ENCODE measurements around the gene RMDN2.
"Not testable (repeated sequence)": the region's sequence is repeated elsewhere in the genome, so short reads cannot be mapped to it uniquely, and the experiment has no call there.

Gene RMDN2

DNA sequence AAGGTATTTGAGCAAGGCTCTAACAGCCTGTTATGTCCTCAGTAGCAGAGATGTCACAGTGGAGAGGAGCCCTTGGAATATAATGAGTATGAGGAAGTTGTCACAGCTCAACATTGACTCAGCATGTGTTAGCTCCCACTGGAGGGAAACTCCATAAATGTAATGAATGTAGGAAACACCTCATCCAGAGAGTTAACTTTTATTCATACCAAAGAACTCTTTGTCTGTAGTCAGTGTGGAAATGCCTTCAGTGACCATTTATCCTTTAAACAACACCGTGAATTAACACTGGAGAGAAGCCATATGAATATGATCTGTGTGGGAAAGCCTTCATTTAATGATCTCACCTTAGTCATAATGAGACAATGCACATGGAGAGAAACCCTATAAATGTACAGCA lies 91.1 kb downstream of the RMDN2 start:
- in situ Hi-C loops (cut with MboI; ENCODE audit: low pct_unique_long_range_greater_than_20kb, low sequenced_read_pairs, unreplicated experiment), result no loop called here
- TF ChIP-seq, protein P1, sequence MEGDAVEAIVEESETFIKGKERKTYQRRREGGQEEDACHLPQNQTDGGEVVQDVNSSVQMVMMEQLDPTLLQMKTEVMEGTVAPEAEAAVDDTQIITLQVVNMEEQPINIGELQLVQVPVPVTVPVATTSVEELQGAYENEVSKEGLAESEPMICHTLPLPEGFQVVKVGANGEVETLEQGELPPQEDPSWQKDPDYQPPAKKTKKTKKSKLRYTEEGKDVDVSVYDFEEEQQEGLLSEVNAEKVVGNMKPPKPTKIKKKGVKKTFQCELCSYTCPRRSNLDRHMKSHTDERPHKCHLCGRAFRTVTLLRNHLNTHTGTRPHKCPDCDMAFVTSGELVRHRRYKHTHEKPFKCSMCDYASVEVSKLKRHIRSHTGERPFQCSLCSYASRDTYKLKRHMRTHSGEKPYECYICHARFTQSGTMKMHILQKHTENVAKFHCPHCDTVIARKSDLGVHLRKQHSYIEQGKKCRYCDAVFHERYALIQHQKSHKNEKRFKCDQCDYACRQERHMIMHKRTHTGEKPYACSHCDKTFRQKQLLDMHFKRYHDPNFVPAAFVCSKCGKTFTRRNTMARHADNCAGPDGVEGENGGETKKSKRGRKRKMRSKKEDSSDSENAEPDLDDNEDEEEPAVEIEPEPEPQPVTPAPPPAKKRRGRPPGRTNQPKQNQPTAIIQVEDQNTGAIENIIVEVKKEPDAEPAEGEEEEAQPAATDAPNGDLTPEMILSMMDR (IDR thresholded peaks at IDR 0.05; ENCODE audit: extremely low read depth, insufficient read depth, missing control alignments), result no peak
- no peak for DNase-seq (ENCODE audit: low spot score)

DNA sequence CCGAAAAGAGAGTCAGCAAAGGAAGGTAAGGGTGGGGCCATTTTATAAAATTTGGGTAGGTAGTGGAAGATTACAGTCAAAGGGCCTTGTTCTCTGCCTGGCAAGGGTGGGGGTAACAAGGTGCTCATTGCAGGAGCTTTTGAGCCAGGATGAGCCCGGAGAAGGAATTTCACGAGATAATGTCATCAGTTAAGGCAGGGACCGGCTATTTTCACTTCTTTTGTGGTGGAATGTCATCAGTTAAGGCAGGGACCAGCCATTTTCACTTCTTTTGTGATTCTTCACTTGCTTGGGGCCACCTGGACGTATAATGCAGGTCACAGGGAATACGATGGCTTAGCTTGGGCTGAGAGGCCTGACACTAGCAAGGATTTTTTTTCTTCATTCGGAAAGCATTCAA lies 92.7 kb downstream of the RMDN2 start:
- TF ChIP-seq, protein P1 (IDR thresholded peaks at IDR 0.05; ENCODE audit: extremely low read depth, insufficient read depth, missing control alignments), result no peak
- in situ Hi-C loops (cut with MboI; ENCODE audit: low pct_unique_long_range_greater_than_20kb, low sequenced_read_pairs, unreplicated experiment), result no loop called here
- DNase-seq (ENCODE audit: low spot score), result no peak

DNA sequence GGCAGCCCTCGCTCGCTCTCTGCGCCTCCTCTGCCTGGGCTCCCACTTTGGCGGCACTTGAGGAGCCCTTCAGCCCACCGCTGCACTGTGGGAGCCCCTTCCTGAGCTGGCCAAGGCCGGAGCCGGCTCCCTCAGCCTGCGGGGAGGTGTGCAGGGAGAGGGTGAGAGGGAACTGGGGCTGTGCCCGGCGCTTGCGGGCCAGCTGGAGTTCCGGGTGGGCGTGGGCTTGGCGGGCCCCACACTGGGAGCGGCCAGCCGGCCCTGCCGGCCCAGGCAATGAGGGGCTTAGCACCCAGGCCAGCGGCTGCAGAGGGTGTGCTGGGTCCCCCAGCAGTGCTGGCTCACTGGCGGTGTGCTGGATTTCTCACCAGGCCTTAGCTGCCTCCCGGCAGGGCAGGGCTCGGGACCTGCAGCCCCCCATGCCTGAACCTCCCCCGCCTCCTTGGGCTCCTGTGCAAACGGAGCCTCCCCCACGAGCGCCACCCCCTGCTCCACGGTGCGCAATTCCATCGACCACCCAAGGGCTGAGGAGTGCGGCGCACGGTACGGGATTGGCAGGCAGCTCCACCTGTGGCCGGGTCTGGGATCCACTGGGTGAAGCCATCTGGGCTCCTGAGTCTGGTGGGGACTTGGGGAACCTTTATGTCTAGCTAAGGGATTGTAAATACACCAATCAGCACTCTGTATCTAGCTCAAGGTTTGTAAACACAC lies 95.4 kb downstream of the RMDN2 start:
- DNase-seq (ENCODE audit: low spot score); in situ Hi-C loops (cut with MboI; ENCODE audit: low pct_unique_long_range_greater_than_20kb, low sequenced_read_pairs, unreplicated experiment): not testable (repeated sequence)

DNA sequence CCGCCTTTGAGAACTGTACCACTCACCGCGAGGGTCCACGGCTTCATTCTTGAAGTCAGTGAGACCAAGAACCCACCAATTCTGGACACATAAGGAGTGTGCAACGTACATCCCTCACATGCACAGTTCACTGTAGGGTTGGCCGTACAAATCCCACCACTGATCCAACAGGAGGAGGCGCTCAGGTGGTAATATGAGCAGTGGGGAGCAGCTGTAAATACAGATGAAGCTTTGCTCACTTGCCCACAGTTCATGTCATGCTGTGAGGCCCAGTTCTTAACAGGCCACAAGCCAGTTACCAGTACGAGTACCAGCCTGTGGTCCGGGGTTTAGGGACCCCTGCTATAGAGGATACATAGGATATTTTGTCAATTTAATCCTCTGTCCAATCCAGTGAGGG lies 96.5 kb downstream of the RMDN2 start:
- in situ Hi-C loops (cut with MboI; ENCODE audit: low pct_unique_long_range_greater_than_20kb, low sequenced_read_pairs, unreplicated experiment), result no loop called here
- no peak for DNase-seq (ENCODE audit: low spot score)
- TF ChIP-seq, protein P1 (IDR thresholded peaks at IDR 0.05; ENCODE audit: extremely low read depth, insufficient read depth, missing control alignments), result no peak

DNA sequence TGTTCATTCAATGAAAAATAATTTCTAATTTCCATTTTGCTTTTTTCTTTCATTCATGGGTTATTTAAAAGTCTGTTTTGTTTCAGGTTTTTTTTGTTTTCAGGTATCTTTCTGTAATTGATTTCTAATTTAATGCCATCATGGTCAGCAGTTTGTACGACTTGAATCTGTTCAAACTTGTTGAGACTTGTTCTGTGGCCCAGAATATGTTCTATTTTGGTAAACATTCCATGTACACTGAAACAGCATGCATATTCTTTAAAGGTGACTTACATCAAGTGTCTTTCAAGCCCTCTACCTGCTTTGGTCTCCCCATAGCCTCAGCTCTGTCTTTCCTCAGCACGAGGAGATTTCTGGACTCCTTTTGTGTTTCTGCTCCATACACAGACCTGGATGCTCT lies 101.8 kb downstream of the RMDN2 start:
- DNase-seq (ENCODE audit: low spot score), result no peak

DNA sequence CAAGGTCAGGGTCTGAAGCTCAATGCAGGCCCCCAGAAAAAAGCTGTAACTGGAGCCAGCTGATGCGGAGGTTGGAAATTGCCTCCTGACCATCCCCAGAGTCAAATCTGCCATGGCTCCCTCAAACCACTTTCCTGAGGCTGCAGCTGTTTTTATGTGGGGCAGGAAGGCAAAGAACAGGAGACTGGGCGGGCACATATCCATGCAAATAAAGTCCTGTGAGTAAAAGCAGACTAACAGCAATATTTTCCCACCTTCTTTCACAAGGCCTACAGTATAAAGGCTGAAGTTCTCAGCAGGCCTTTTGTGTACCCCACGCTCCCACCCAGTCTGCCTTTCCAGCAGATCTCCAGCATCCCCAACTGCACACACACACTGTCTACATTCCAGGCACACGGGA lies 103.7 kb downstream of the RMDN2 start:
- in situ Hi-C loops (cut with MboI; ENCODE audit: low pct_unique_long_range_greater_than_20kb, low sequenced_read_pairs, unreplicated experiment), result no loop called here
- TF ChIP-seq, protein P1 (IDR thresholded peaks at IDR 0.05; ENCODE audit: extremely low read depth, insufficient read depth, missing control alignments), result no peak
- no peak for DNase-seq (ENCODE audit: low spot score)

More for the DNA sequence above, 101.8 kb downstream of the RMDN2 start:
- TF ChIP-seq, protein P1 (IDR thresholded peaks at IDR 0.05; ENCODE audit: extremely low read depth, insufficient read depth, missing control alignments), result no peak
- in situ Hi-C loops (cut with MboI; ENCODE audit: low pct_unique_long_range_greater_than_20kb, low sequenced_read_pairs, unreplicated experiment), result no loop called here

DNA sequence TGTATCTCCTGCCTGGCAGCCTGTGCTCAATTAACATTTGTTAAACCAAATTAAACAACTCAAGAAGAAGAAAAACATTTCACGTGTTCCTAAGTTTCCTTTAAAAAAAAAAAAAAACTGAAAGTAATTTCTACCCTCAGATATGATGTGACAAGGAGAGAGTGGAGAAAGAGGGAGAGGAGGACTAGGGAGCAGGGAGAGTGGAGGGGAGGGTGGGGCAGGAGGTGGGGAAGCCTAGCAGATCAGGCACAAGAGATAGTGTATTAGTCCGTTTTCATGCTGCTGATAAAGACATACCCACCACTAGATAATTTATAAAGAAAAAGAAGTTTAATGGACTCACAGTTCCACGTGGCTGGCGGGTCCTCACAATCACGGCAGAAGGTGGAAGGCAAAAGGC lies 104.4 kb downstream of the RMDN2 start:
- TF ChIP-seq, protein P1 (IDR thresholded peaks at IDR 0.05; ENCODE audit: extremely low read depth, insufficient read depth, missing control alignments), result no peak
- in situ Hi-C loops (cut with MboI; ENCODE audit: low pct_unique_long_range_greater_than_20kb, low sequenced_read_pairs, unreplicated experiment), result no loop called here
- no peak for DNase-seq (ENCODE audit: low spot score)
